DND-41 (cell line): Measurements from ENCODE around the gene SLC39A8.

Experiments
- CTCF ChIP-seq: IDR thresholded peaks from 2 replicates; pipeline ENCODE4 v1.5.1; 2012; ENCODE audit warnings: borderline replicate concordance, low read length, moderate library complexity, mild to moderate bottlenecking; ENCODE audit not compliant: poor library complexity, severe bottlenecking; ENCODE audit errors: extremely low read depth
- EZH2 ChIP-seq: IDR thresholded peaks from 3 replicates; pipeline ENCODE4 v1.6.1; 2012; ENCODE audit warnings: borderline replicate concordance, low read depth, mild to moderate bottlenecking, moderate library complexity, low read length, inconsistent platforms; ENCODE audit not compliant: severe bottlenecking

DNA sequence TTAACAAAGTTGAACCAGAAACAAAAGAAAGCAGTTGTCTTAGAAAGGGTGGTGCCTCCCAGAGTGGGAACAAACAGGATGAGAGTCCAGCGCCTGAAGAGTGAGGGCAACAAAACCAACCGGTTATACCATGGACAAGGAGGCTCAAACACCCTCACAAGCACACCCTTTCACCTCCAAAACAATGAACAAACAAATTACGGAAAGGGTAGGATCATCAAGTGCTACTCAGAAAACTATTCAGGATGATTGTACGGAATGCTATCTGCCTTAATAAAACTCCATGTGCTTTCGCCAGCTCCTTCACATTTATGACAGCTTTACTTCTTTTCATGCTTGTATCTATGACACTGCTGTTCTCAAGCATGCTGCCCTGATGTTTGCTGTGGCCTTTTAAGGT lies 26.8 kb downstream of the SLC39A8 start:
- TF ChIP-seq EZH2 (no peak), CTCF (no peak)
